Heart left ventricle (tissue), 13 donors: ENCODE results near the gene RILPL1.

Experiments
- POLR2A ChIP-seq, 2 donors: fragments of 450-650 bp; IDR thresholded peaks; one replicate each; pipeline ENCODE4 v1.6.1; 2017; ENCODE audit warnings: antibody characterized with exemption in 2 of 2, mild to moderate bottlenecking in 2 of 2, moderate library complexity in 2 of 2
- TF ChIP-seq, protein P1 (sequence below), 12 donors: fragments of 200-600 bp; sonication (generic) in 4 of 12; IDR thresholded peaks; one replicate each; pipeline versions ENCODE4 v1.5.0 to v1.8.0; 2018 to 2022; ENCODE audit warnings: antibody characterized with exemption in 12 of 12, mild to moderate bottlenecking in 5 of 12
- donor health status: ischemic (EF 13 %, LVEDD 7.1; RV severe dilation, severe dysfunction).
- donor health status: DM: no; HTN: yes; CAD: no.
- donor health status: DM: no; HTN: no; CAD: no.
- donor health status: ischemic (EF 25% LVEDD 6.9; RV normal size, moderate dysfunction).
- donor health status: ischemic (EF 25% LVEDD 5.7; RV mildly dilated, moderate dysfunction).
- donor health status: ischemic (EF 35%, LVEDD 5.7; RV mildly dilated, moderate dysfunction).
- donor health status: nonischemic (EF 11% LVEDD 7.7; RV severe dilation, severe dysfunction).
- donor health status: DM: yes; HTN: yes; CAD: no.
- donor health status: PGD.
- donor health status: ischemic (EF 29% LVEDD 5.4; RV normal size, mild dysfunction).
- donor health status: nonischemic (EF 23%, LVEDD 6.1; RV moderate dilation, normal function).

DNA sequence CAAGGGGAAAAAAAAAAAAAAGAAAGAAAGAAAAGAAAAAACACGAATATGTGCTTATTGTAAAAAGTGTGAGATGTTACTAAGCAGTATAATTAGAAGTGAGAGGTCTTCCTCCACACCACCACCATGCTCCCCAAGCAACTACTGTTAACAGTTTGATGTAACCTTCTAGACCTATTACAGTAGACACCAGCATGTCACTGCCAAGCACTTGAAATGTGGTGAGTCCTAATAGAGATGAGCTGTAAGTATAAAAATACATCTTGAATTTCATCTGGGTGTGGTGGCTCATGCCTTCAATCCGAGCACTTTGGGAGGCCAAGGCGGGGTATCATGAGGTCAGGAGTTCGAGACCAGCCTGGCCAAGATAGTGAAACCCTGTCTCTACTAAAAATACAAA lies 83.7 kb downstream of the RILPL1 start:
- TF ChIP-seq POLR2A (IDR thresholded peaks at IDR 0.05), result no peak
- TF ChIP-seq, protein P1, sequence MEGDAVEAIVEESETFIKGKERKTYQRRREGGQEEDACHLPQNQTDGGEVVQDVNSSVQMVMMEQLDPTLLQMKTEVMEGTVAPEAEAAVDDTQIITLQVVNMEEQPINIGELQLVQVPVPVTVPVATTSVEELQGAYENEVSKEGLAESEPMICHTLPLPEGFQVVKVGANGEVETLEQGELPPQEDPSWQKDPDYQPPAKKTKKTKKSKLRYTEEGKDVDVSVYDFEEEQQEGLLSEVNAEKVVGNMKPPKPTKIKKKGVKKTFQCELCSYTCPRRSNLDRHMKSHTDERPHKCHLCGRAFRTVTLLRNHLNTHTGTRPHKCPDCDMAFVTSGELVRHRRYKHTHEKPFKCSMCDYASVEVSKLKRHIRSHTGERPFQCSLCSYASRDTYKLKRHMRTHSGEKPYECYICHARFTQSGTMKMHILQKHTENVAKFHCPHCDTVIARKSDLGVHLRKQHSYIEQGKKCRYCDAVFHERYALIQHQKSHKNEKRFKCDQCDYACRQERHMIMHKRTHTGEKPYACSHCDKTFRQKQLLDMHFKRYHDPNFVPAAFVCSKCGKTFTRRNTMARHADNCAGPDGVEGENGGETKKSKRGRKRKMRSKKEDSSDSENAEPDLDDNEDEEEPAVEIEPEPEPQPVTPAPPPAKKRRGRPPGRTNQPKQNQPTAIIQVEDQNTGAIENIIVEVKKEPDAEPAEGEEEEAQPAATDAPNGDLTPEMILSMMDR (IDR thresholded peaks at IDR 0.05), result no peak
